Stimulated activated CD4-positive, alpha-beta T cell treated with anti-CD3 and anti-CD28 coated beads, Interleukin-4, amount 100 ng/mL, for 4 hours (primary cell): ENCODE results near the gene CDH6.

Experiments used
- DNase-seq, 2 experiments: peaks; one replicate each; pipeline ENCODE4 v3.0.0-alpha.2; 2020

CDH6 gene

DNA sequence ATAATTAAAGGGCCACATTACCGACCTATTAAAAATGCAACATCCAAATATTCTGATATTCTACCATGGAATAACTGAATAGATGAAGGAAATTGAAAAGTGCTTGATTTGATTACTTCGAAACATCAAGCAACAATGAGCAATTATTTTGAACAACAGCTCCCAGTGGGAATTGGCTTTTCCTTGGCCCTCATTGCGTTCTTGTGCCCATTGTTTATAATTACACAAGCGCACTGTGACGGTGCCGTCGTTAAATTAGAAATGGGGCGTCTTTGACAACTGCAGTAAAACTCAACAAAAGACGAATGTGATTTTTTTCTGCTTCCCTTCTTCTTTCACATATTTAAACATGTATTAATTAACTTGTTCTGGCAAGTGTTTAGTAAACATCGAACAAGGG, 61.6 kb downstream of the CDH6 start:
- DNase-seq = no peak

DNA sequence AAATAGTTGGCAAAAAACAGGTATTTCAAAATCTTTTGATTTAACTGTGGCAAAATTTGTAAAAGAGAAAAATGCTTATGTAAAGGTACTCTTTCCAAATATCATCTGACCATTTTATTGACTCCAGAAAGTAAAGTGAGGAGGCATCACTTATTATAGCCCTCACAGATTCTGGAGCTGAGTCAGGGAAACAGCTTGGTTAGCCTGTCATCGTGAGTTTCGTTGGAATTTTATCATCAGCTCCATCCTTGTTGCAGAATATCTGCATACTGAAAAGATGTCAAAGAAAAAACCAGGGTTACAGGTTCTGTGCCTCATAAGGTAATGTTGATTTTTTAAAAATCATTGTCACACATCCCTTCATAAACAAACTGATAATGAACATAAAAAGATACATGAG, 74.8 kb downstream of the CDH6 start:
- DNase-seq = no peak

DNA sequence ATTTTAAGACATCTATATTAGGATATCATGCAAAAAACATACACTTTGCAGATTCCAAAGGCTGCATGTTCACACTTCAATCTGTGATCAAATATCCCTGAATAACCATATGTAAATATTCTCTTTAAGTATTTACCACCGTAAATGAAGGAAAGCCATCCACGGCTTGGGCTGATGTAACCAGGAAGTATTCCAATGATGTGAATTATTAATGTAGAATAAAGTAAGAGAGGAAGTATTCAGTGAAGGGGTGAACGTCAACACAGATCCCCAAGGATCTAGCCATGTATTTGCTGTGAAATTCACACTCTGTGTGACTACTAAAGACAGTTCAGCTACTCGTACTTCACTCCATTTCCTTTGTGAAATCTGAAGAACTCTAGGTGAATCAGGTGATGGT, 75.2 kb downstream of the CDH6 start:
- no peak for DNase-seq

DNA sequence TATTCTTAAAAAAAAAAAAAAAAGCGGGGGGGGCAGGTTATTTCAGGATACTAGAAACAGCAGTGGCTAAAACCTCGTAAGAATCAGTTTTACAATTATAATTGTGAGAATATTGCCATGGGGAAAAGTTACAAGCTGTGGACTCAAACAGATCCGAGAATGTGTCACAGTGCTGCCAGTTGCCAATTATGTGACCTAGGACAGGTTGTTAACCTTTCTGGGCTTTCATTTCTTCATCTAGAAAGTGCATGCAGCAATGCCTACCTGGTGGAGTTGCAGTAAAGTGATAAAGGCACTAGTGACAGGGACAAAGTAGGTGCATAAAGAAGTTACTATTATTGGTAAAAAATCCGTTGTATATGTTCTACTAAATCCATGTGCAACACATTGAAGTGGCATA, 75.8 kb downstream of the CDH6 start:
- no peak for DNase-seq

DNA sequence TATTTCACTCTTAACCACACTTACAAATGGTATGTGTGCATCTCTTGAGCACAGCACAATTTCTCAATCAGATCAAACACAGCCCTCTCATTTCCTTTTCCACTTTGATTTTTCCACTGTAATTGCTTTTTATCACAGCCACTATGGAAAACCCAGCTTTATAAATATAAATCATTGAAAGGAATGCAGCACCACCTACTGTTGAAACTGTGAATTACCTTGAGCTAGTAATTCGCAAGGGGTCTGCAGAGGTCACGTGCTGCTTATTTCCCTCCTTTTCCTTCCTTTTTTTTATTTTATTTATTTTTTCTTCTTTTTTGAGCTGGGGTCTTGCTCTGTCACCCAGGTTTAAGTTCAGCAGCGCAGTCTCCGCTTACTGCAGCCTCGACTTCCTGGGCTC, 76.9 kb downstream of the CDH6 start:
- no peak for DNase-seq

DNA sequence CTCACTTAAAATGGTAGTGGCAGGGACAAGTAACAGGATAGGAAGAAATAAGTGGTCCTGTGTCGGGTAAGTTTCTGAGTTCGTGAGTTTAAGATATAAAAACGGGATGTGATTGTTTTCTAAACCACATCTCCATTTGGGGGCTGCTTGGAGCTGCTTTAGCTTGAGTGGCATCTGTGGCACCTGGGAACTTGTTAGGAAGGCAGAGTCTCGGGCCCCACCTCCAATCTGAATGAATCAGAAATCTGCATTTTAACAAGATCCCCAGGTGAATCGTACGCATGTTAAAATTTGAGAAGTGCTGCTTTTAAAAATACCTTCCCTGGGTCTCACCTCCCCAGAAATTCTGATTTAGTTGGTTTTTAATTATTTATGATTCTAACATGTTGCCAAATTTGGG, 78.1 kb downstream of the CDH6 start:
- no peak for DNase-seq

DNA sequence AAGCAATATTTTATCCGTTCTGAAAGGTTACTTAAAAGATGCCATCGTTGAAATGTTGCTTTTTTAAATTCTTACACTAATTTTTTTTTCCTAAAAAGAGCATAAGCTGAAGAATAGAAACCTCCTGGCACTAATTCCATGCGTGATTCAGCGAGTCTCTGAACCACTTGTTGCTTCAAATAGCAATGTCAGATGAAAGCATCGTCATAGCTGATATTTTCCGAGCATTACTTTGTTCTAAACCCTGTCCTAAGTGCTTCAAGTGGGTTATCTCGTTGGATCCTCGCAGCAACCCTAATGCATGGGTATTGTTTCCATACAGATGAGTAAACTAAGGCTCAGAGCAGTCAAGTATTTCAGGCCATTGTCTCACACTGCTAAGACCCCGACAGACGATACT, 79.7 kb downstream of the CDH6 start:
- no peak for DNase-seq

DNA sequence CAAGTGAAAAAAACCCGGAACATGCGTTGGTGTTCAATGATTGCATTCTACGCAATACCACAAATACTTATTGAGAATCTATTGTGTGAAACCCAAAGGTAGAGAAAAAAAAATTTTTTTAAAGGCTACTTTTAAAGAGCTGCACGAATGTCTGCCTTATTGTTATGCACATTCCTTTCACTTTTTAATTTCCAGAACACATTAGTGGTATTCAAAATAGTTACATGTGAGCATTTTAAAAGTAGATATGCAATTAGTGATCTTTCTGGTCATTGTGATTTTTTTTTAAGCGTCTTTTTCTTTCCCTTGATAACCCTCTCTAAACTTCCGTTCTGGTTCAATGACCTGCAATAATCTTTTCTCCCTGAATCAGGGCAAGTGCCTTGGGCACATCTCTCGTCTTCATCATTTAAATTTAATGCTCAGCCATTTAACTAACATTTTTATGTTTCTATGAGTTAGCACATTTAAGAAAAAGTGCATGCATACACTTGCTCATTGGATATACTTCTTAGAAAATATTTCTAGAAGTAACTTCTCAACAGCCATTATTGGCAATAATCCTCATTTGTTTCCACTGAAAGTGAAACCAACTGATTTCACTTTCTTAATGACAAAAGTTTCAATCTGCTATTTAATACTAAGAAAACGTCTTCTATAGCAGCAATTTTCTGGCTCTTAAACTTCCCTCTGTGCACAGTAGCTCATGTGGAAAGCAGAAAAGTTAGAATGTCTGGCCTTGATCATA, 80.3 kb downstream of the CDH6 start:
- DNase-seq = no peak

DNA sequence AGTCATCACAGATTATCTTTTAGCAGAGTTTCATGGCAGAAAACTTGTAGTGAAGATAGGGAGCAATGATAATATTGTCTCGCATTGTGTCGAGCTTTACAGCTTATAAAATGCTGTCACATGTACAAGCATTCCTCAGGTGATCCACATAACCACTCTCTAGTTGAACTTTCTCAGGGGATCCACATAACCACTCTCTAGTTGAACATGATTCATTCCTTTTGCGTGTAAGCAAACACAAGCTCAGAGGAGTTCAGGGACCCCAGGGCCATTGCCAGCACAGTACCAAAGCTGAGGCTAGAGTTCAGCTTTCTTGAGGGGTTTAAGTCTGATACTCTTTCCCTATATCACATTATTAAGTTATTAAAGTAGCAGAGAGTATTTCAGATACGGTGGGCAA, 86.7 kb downstream of the CDH6 start:
- DNase-seq = no peak

DNA sequence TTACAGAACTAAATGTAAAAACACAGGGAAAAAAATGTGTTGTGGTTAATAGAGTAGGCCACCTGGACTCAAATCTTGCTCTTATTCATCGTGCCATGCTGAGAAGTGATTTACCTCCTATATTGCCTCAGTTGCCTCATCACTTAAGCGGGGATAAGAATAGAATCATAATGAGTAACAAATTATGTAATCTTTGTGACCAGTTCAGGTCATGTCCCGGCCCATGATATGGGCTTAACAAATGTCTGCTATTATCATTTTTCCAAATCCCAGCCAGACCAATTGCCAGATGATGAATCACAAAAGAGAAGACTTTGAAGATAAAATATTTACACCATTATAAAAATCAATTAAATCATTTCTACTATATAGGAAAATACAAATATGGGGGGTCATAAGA, 89.8 kb downstream of the CDH6 start:
- DNase-seq = no peak

DNA sequence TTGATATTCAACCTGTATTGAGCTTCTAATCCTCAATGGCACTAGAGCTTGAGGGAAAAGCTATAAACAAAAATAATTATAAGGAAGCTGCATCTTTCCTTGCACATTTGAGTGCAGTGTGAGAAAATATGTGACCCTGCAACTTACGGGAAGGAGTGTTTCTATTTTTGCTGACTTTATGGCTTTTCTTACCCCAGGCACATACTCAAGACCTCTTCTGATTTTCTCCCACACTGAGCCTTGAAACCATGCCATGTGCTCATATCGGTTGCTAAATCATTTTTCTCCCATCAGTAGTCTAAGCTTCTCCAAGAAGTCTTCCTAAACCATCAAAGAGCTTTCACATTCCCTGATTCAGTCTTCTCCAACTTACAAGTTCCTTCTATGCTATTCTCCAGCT, 91.5 kb downstream of the CDH6 start:
- DNase-seq = no peak

DNA sequence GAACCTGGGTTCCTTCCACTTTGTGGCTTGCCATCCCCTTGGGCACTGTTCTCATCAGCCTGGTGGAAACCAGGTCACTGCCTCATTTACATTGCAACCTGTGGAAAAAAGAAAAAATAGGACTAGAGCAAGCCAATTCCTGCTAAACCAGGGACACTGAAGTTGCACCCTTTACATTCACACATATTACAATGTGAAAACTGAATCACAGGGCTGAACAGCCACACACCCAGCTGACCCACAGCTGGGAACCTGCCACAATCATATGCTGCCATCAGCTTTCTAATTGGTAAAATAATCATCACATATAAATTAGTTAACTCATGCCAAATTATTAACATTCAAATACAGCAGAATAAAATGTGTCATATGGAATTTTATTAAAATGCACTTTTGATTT, 94.5 kb downstream of the CDH6 start:
- no peak for DNase-seq

DNA sequence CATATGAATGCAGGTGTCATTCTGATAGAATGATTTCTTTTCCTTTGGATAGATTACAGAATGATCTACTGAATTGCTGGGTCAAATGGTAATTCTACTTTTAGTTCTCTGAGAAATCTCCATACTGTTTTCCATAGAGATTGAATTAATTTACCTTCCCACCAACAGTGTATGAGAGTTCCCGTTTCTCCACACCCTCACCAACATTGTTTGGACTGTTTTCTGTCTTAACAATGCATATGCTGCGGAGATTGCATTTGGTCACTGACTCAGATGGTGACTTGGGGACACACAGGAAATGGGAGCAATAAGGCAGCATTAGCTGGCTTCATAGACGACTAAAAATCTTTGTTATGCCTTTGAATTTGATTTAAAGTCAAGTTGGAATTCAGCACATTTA, 95.9 kb downstream of the CDH6 start:
- DNase-seq = no peak

DNA sequence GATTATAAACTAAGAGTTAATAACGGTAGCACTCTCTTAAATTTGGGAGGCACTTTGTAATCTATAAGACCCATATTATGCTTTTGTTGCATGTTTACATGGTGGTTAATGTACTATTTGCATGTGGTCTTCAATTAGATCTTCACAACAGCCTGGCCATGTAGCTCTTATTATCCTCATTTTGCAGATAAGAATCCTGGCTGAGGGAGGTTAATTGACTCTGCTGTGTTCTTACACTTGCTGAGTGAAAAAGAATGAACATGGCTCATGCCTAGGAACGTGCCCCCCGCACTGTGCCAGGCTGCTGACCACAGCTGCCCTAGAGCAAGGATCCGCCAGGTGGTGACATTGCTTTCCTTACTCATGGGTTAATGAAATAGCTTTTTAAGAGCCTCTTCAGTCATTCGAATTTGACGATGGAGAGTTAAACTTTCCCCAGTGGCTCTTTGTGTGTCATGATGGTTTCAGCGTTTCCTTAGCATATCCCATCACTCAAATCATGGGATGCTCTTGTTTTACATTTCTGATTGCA, 97.9 kb downstream of the CDH6 start:
- no peak for DNase-seq

DNA sequence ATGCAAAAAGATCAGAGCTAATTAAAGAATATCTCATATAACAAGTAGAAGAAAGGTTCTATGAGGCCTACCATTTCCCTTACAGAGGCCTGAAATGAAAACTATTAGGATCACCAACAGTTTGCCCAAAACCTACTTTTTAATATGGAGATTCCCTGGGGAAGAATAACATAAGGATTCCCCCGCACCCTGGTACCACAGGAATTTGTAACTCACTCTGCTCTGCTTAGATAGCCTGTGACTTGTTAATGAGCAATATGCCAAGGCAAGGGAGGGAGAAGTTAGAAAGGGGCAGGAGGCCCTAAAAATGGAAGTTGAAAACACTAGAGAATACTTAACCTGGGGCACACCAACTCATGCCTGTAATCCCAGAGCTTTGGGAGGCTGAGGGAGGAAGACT, 107.0 kb downstream of the CDH6 start:
- DNase-seq = no peak

DNA sequence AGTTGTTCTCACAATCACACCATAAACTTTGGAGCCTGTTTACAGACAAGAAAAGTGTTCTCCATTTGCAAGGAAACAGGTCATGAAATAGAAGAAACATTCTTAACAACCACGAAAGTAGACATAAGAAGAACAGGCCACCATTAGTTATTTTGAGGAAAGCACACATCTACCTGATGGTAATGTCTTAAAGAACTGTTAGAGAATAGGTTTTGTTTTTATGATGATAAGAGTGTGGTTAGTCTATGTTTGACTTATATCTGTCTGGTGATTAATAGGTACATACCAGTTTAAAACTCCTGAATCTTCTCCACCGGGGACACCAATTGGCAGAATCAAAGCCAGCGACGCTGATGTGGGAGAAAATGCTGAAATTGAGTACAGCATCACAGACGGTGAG, 108.3 kb downstream of the CDH6 start:
- DNase-seq = no peak

DNA sequence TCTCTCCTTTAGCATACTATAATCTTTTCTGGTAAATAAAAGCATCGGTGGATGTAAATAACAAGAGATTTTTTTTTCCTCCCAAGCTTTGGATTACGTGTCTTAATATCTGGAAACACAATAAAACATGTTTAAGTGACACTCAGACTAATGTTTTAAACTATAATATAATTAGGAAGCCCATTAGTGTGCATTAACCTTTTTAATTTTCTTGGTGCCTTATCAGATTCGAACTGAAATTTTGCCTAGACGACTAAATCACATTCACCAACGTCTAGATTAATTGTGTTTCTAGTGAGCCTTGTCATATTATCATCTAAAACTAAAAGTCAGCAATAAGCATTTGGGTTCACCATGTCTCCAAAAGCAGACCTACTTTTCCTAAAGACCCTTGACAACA, 110.2 kb downstream of the CDH6 start:
- no peak for DNase-seq

DNA sequence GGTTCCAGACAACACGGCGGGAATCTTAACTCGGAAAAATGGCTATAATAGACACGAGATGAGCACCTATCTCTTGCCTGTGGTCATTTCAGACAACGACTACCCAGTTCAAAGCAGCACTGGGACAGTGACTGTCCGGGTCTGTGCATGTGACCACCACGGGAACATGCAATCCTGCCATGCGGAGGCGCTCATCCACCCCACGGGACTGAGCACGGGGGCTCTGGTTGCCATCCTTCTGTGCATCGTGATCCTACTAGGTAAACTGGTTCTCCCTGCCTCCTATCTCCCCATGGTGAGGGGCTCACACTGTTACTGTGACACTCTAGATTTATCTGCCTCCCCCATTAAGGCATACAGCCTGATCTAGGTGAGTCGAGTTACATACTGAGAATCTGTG, 124.2 kb downstream of the CDH6 start:
- DNase-seq = no peak

DNA sequence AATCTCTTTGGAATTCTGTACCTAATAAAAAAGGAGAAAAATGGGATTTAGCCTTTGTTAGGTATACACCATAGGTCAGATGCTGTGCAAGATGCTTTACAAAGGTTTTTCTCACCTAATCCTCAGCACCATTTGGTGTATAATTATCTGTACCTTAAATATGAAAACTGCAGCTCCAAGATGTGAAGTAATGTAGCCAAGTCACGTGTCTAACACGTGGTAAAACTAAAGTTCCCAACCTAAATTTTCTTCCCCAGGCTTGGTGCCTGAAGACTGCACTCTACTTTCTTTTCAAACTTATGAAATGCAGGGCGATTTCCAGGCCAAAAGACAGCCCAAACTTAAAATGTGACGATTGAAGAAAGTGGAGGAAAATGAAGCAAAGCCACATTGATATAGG, 125.8 kb downstream of the CDH6 start:
- DNase-seq = no peak

DNA sequence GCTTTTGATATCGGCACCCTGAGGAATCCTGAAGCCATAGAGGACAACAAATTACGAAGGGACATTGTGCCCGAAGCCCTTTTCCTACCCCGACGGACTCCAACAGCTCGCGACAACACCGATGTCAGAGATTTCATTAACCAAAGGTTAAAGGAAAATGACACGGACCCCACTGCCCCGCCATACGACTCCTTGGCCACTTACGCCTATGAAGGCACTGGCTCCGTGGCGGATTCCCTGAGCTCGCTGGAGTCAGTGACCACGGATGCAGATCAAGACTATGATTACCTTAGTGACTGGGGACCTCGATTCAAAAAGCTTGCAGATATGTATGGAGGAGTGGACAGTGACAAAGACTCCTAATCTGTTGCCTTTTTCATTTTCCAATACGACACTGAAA, 129.5 kb downstream of the CDH6 start:
- no peak for DNase-seq

DNA sequence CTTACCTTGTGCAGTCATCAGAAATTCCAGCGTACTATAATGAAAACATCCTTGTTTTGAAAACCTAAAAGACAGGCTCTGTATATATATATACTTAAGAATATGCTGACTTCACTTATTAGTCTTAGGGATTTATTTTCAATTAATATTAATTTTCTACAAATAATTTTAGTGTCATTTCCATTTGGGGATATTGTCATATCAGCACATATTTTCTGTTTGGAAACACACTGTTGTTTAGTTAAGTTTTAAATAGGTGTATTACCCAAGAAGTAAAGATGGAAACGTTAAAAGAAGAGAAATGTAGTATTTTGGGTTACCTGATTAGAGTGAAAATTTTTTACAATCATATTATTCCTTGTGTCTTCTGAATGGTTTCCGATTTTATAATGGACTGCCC, 131.4 kb downstream of the CDH6 start:
- DNase-seq = no peak

DNA sequence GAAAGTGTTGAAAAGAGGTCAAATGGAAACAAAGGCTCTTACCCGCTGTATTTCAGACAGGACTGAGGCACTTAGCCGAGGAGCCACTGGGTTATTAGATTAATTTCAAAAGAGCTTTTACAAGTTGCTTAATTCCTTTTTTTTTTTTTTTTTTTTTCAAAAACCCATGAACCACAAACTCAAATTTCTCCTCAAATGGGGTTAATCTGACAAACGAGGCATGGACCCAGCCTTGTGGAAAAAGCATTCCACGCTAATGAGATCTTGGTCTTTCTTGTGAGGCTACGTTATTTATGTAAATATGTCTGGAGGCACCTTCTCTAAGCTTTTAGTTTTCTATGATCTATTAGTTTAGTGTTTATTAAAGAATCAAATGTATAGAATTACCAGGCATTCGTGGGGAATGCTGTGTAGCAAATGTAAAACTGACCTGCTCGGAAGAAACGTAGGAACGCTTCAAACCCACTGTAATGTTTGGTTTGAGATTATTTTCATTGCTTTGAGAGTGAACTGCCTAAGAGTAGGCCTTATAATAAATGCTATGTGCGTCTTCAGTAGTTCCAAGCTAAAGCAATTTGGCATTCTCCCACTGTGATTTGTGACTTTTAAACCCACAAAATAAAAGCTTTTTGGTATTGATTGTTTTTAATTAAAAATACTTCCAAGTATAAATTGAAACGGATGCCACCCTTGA, 134.7 kb downstream of the CDH6 start:
- no peak for DNase-seq

DNA sequence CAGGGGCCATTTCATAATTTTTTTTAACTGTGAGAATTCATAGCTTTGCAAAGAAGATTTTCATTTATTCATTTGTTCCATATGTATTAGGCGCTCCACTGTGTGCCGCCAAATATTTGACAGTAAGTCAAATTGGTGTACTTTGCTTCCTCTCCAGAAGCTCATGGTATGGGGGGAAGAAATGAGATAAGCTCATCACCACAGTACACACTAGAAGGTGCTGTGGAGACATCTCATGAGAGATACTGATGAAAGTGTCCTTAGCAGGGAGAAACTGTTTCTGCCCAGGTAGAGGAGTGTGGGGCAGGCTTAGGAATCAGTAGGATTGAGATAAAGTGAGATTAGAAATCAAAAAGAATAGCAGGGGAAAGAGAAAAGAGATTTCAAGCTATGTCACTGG, 136.2 kb downstream of the CDH6 start:
- no peak for DNase-seq

DNA sequence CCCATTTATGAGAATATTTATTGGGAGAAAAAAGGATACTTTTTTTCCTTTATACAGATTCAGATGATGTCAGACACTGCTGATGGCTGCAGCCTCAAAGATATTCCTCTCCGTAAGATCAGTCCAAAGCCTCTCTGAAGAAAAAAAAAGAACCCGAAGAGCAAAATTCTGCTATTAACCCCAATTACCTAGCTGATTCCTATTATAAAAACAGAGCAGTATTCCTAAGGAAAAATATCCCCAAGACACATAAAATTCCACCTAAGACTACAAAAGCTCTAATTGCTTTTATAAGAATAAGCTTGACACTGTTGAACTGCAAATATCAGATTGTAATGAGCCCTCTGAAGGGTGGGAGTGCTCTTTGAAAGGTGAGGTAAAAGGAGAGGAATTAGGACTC, 138.7 kb downstream of the CDH6 start:
- DNase-seq = no peak

DNA sequence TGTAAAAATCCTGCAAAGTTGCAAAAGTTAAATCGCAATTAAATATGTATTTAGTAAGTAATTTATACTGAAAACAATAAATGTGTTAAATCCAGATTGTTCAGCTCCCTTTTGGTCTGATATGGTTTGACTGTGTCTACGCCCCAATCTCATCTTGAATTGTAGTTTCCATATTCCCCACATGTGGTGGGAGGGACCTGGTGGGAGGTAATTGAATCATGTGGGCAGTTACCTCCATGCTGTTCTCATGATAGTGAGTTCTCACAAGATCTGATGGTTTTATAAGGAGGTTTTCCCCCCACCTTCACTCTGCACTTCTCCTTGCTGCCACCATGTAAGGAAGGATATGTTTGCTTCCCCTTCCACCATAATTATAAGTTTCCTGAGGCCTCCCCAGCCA, 140.0 kb downstream of the CDH6 start:
- no peak for DNase-seq
